SIG-M5 treated with dmso at 0.1 percent for 504 hours (cell line): ENCODE measurements around the gene EVA1B.

Experiments
- DNase-seq: peaks from one replicate; lab custom pipeline; 2025; ENCODE audit not compliant: unreplicated experiment; lab: John Stamatoyannopoulos, UW

Gene EVA1B

GRCh38 chr1:36320767-36321118, 2.7 kb downstream of the EVA1B start:
- no peak for DNase-seq

GRCh38 chr1:36320291-36320761, 3.1 kb downstream of the EVA1B start:
- DNase-seq = peak; percentile 17

GRCh38 chr1:36309397-36309796, 14.0 kb downstream of the EVA1B start:
- no peak for DNase-seq

- DNase-seq = no peak
Measured at GRCh38 chr1:36307601-36308330, 15.7 kb downstream of the EVA1B start.

- peak; percentile 79 for DNase-seq
Measured at GRCh38 chr1:36306902-36307456, 16.5 kb downstream of the EVA1B start.

- peak; percentile 13 for DNase-seq
Measured at GRCh38 chr1:36306210-36306901, 17.1 kb downstream of the EVA1B start, which contains the start of gene SH3D21. Gene SH3D21, plus strand, starts transcription at chr1:36306368. Its CDS starts 53 bp downstream, at chr1:36306421.

GRCh38 chr1:36305915-36306209, 17.6 kb downstream of the EVA1B start:
- no peak for DNase-seq

- DNase-seq = no peak
Measured at GRCh38 chr1:36304970-36305914, 18.2 kb downstream of the EVA1B start.

- DNase-seq = no peak
Measured at GRCh38 chr1:36304521-36304920, 18.9 kb downstream of the EVA1B start.

- DNase-seq = no peak
Measured at GRCh38 chr1:36303650-36304360, 19.6 kb downstream of the EVA1B start.

- no peak for DNase-seq
Measured at GRCh38 chr1:36303244-36303643, 20.2 kb downstream of the EVA1B start.

- DNase-seq = no peak
Measured at GRCh38 chr1:36301220-36301619, 22.2 kb downstream of the EVA1B start.

- DNase-seq = no peak
Measured at GRCh38 chr1:36300526-36300925, 22.9 kb downstream of the EVA1B start.

- no peak for DNase-seq
Measured at GRCh38 chr1:36298640-36299039, 24.8 kb downstream of the EVA1B start.

- no peak for DNase-seq
Measured at GRCh38 chr1:36297062-36297461, 26.4 kb downstream of the EVA1B start.

- no peak for DNase-seq
Measured at GRCh38 chr1:36295390-36295789, 28.1 kb downstream of the EVA1B start.

GRCh38 chr1:36287595-36287994, 35.9 kb downstream of the EVA1B start:
- no peak for DNase-seq

- DNase-seq = no peak
Measured at GRCh38 chr1:36286802-36287201, 36.6 kb downstream of the EVA1B start.

GRCh38 chr1:36285443-36286101, 37.9 kb downstream of the EVA1B start:
- DNase-seq = peak; percentile 79

GRCh38 chr1:36284517-36284916, 38.9 kb downstream of the EVA1B start:
- DNase-seq = no peak
